Neural crest cell (in vitro differentiated cells): ENCODE data around the gene RNPEP. TPM values are rescaled to one million over a fixed set of nuclear protein-coding genes. Genes with fewer than 3 reads are reported as not detected.
"Not testable (repeated sequence)": the region's sequence is repeated elsewhere in the genome, so short reads cannot be mapped to it uniquely, and the experiment has no call there.

ENCODE experiments used
- DNase-seq: peaks from one replicate; pipeline ENCODE4 v3.0.0; 2021; ENCODE audit warnings: low read depth, mixed read lengths, low spot score
- H3K27ac Mint-ChIP-seq: one replicate; pipeline ENCODE4 v1.8.0; 2021; ENCODE audit warnings: mild to moderate bottlenecking, mixed read lengths; ENCODE audit not compliant: unreplicated experiment
- H3K27me3 Mint-ChIP-seq: 2 replicates; pipeline ENCODE4 v1.8.0; 2021; ENCODE audit warnings: low read depth, mild to moderate bottlenecking, mixed read lengths
- H3K36me3 Mint-ChIP-seq: 2 replicates; pipeline ENCODE4 v1.8.0; 2021; ENCODE audit warnings: low read depth, mild to moderate bottlenecking, mixed read lengths
- H3K4me1 Mint-ChIP-seq: 2 replicates; pipeline ENCODE4 v1.8.0; 2021; ENCODE audit warnings: mixed read lengths
- H3K4me3 Mint-ChIP-seq: one replicate; pipeline ENCODE4 v1.8.0; 2021; ENCODE audit warnings: mild to moderate bottlenecking, mixed read lengths
- H3K9me3 Mint-ChIP-seq: 2 replicates; pipeline ENCODE4 v1.8.0; 2021; ENCODE audit warnings: mixed read lengths
- total RNA-seq: library from RNA; stranded (reverse); gene quantifications from 2 replicates; pipeline ENCODE4 v1.2.1, GENCODE V29; 2021
- TF ChIP-seq, protein P1 (sequence below): fragments of 200-600 bp; sonication (generic); conservative IDR thresholded peaks from 2 replicates; pipeline ENCODE4 v1.5.0; 2021; ENCODE audit warnings: antibody characterized with exemption, mild to moderate bottlenecking

RNPEP gene
- total RNA-seq, 1 donor from 2014 or later = 47.7 TPM

DNA sequence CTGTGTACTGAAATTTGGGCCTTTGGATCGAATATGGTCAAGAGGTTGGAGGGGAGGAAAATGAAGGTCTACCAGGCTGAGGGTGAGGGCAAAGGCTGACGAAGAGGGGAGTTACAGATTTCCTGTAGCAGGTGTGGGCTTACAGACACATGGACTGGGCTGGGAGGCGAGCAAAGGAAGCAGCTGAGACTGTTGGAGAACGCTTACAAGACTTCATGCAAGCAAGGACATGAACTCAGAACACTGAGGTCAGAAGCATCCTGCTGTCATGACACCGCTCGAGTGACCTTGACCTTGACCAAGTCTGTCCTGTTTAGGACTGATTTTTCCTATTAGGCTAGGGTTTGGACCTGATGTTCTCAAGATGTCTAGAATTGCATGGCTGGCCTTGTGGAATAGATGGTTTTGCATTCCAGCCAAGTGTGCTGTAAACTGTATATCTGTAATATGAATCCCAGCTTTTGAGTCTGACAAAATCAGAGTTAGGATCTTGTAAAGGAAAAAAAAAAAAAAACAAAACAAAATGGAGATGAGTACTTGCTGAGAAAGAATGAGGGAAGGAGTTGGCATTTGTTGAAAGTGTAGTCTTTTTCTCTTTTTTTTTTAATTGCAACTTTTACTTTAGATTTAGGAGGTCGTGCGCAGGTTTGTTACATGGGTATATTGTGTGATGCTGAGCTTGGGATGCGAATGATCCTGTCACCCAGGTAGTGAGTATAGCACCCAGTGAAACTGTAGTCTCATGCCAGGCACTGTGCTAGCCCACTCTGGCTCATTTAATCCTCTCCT, 33.8 kb downstream of the RNPEP start:
- Mint-ChIP-seq H3K27ac (peak overlapping the region; percentile 13), H3K9me3 (no peaks in the 10 kb centered on the region), H3K36me3 (no peaks in the 10 kb centered on the region), H3K4me1 (peaks cover 6% of the 10 kb centered on the region), H3K4me3 (no peak overlapping the region), H3K27me3 (peaks cover 4% of the 10 kb centered on the region)
- TF ChIP-seq, protein P1, sequence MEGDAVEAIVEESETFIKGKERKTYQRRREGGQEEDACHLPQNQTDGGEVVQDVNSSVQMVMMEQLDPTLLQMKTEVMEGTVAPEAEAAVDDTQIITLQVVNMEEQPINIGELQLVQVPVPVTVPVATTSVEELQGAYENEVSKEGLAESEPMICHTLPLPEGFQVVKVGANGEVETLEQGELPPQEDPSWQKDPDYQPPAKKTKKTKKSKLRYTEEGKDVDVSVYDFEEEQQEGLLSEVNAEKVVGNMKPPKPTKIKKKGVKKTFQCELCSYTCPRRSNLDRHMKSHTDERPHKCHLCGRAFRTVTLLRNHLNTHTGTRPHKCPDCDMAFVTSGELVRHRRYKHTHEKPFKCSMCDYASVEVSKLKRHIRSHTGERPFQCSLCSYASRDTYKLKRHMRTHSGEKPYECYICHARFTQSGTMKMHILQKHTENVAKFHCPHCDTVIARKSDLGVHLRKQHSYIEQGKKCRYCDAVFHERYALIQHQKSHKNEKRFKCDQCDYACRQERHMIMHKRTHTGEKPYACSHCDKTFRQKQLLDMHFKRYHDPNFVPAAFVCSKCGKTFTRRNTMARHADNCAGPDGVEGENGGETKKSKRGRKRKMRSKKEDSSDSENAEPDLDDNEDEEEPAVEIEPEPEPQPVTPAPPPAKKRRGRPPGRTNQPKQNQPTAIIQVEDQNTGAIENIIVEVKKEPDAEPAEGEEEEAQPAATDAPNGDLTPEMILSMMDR = no peak
- no peak for DNase-seq

DNA sequence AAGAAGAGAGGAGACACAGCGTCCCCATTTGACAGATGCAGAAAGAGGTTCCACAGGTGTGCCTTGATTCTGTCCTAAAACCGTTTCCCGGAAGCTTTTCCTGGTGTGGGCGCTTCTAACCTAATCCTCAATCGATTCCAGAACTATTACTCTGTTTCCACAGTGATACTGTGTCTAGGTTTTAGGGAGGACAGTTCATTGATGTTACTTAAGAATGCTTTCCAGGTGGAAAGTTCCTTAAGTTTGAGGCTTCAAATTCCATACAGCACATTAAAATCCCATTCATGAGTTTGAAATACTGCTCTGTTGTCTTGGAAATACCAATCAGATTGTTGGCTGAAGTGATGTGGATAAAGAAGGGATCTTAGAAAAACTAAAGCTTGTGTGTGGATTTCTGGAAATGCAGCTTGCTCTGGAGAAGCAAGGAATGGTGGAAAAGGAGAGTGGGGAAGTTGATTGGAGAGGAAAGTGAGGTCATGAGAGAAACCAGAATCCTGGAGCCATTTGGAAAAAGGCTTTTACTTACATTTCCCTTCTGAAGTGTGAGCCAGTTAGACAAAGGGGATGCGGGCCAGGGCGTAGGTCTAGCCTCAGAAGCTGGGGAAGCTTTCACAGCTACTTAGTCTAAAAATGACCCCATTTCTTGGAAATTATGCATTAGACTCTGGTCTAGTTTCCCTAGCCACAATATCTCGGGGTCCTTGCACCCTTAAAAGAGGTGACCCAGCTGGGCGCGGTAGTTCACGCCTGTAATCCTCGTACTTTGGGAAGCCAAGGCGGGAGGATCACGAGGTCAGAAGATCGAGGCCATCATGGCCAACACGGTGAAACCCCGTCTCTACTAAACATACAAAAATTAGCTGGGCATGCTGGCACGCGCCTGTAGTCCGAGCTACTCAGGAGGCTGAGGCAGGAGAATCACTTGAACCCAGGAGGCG, 34.6 kb downstream of the RNPEP start:
- peaks cover 4% of the 10 kb centered on the region for H3K27me3 Mint-ChIP-seq
- no peak overlapping the region for H3K4me3 Mint-ChIP-seq
- no peak overlapping the region for H3K27ac Mint-ChIP-seq
- TF ChIP-seq, protein P1 = no peak
- no peaks in the 10 kb centered on the region for H3K9me3 Mint-ChIP-seq
- peaks cover 6% of the 10 kb centered on the region for H3K4me1 Mint-ChIP-seq
- DNase-seq = no peak
- H3K36me3 Mint-ChIP-seq = no peaks in the 10 kb centered on the region

DNA sequence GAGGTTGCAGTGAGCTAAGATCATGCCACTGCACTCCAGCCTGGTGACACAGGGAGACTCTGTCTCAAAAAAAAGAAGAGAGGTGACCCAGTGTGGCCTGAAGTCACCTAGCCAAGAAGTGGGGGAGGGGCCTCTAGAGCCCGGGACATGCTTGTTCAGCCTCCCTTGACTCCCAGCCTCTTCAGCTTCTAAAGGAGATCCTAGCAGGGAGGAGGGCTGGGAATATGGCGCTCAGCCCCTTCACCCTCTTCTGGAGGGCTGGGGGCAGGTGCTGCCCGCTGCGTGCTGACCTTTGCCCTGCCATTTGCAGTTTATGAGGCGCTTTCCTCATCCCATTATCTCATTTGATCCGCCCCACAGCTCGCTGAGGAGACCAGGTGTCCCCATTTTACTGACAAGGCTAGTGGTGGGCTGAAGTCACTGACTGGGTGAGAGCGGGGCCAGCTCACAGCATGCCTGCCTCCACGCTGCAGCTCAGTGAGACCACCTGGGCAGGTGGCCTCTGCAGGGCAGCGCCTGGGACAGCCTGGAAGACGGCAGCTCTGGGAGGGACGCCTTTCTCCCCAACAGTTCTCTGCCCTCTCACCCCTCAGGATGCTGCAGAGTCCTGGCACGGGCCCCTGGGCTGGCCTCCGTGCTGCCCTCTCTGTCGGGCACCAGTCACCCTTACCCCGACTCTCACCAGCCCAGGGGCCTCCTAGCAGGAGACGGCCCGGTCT, 35.5 kb downstream of the RNPEP start:
- Mint-ChIP-seq H3K4me1 (peaks cover 6% of the 10 kb centered on the region), H3K27me3 (peaks cover 4% of the 10 kb centered on the region), H3K4me3 (no peak overlapping the region), H3K36me3 (no peaks in the 10 kb centered on the region), H3K9me3 (no peaks in the 10 kb centered on the region), H3K27ac (no peak overlapping the region)
- TF ChIP-seq, protein P1 = no peak
- no peak for DNase-seq

- H3K27me3 Mint-ChIP-seq = peaks cover 4% of the 10 kb centered on the region
- H3K4me3 Mint-ChIP-seq = no peak overlapping the region
- DNase-seq = no peak
- H3K36me3 Mint-ChIP-seq = no peaks in the 10 kb centered on the region
- H3K9me3 Mint-ChIP-seq = no peaks in the 10 kb centered on the region
- H3K4me1 Mint-ChIP-seq = peaks cover 6% of the 10 kb centered on the region
- peak overlapping the region; percentile 82 for H3K27ac Mint-ChIP-seq
- TF ChIP-seq, protein P1 = no peak
Observed at GRCh38 chr1:202018468-202019234, 36.2 kb downstream of the RNPEP start.

GRCh38 chr1:202019235-202019558, 36.7 kb downstream of the RNPEP start:
- not testable (repeated sequence) for H3K4me1 Mint-ChIP-seq, DNase-seq, H3K4me3 Mint-ChIP-seq, H3K36me3 Mint-ChIP-seq, H3K9me3 Mint-ChIP-seq, H3K27ac Mint-ChIP-seq, H3K27me3 Mint-ChIP-seq
